OCI-LY1 (cell line): ENCODE results near the gene UBE2H.

Source experiments
- EZH2 ChIP-seq: fragments of 200-600 bp; sonication (generic), shearing (Covaris generic); IDR thresholded peaks from 2 replicates; pipeline ENCODE4 v1.8.0; 2017; ENCODE audit warnings: borderline replicate concordance, mixed run types, mild to moderate bottlenecking, antibody characterized with exemption, low read length, moderate library complexity, mixed read lengths
- TF ChIP-seq, protein P1 (sequence below): fragments of 200-600 bp; sonication (generic), shearing (Covaris generic); IDR thresholded peaks from 2 replicates; pipeline ENCODE4 v1.5.1; 2017; ENCODE audit warnings: mild to moderate bottlenecking, antibody characterized with exemption, low read length, moderate library complexity, mixed read lengths

GRCh38 chr7:129828989-129829736 is 123.6 kb downstream of the UBE2H start:
- TF ChIP-seq, protein P1, sequence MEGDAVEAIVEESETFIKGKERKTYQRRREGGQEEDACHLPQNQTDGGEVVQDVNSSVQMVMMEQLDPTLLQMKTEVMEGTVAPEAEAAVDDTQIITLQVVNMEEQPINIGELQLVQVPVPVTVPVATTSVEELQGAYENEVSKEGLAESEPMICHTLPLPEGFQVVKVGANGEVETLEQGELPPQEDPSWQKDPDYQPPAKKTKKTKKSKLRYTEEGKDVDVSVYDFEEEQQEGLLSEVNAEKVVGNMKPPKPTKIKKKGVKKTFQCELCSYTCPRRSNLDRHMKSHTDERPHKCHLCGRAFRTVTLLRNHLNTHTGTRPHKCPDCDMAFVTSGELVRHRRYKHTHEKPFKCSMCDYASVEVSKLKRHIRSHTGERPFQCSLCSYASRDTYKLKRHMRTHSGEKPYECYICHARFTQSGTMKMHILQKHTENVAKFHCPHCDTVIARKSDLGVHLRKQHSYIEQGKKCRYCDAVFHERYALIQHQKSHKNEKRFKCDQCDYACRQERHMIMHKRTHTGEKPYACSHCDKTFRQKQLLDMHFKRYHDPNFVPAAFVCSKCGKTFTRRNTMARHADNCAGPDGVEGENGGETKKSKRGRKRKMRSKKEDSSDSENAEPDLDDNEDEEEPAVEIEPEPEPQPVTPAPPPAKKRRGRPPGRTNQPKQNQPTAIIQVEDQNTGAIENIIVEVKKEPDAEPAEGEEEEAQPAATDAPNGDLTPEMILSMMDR, result no peak
- TF ChIP-seq EZH2, result no peak
